ENCODE results near the gene CDC5L. TPM values are rescaled to one million over a fixed set of nuclear protein-coding genes. Genes with fewer than 3 reads are reported as not detected.

Gene CDC5L
- total RNA-seq, 2 donors from 2014 or later = 19.6 to 21.7 TPM

- no peak for DNase-seq (ENCODE audit: low spot score)
- no peak overlapping the region for H3K27ac ChIP-seq
- no peak for ATAC-seq (ENCODE audit: insufficient number of reproducible peaks, low FRiP score, low read depth)
- H3K4me1 ChIP-seq (ENCODE audit: control insufficient read depth in 1 of 2, low read depth in 2 of 2) = no peaks in the 10 kb centered on the region
- no peaks in the 10 kb centered on the region for H3K27me3 ChIP-seq (replicated peaks; ENCODE audit: insufficient read depth)
- no peaks in the 10 kb centered on the region for H3K36me3 ChIP-seq
- no peaks in the 10 kb centered on the region for H3K9me3 ChIP-seq
- H3K4me3 ChIP-seq = no peak overlapping the region
- no peak for TF ChIP-seq CTCF (IDR thresholded peaks at IDR 0.05)
Measured at GRCh38 chr6:44497807-44498206, 110.3 kb downstream of the CDC5L start.

GRCh38 chr6:44498436-44498835 lies 110.9 kb downstream of the CDC5L start:
- no peak overlapping the region for H3K27ac ChIP-seq
- no peak overlapping the region for H3K4me3 ChIP-seq
- no peaks in the 10 kb centered on the region for H3K9me3 ChIP-seq
- H3K4me1 ChIP-seq (ENCODE audit: control insufficient read depth in 1 of 2, low read depth in 2 of 2) = no peaks in the 10 kb centered on the region
- no peak for DNase-seq (ENCODE audit: low spot score)
- no peaks in the 10 kb centered on the region for H3K36me3 ChIP-seq
- ATAC-seq (ENCODE audit: insufficient number of reproducible peaks, low FRiP score, low read depth) = no peak
- no peak for TF ChIP-seq CTCF (IDR thresholded peaks at IDR 0.05)
- H3K27me3 ChIP-seq (replicated peaks; ENCODE audit: insufficient read depth) = no peaks in the 10 kb centered on the region

GRCh38 chr6:44499609-44500008 lies 112.1 kb downstream of the CDC5L start:
- DNase-seq (ENCODE audit: low spot score) = no peak
- ATAC-seq (ENCODE audit: insufficient number of reproducible peaks, low FRiP score, low read depth) = no peak
- TF ChIP-seq CTCF (IDR thresholded peaks at IDR 0.05) = no peak
- Histone ChIP-seq H3K27me3 (replicated peaks; ENCODE audit: insufficient read depth) (no peaks in the 10 kb centered on the region), H3K36me3 (no peaks in the 10 kb centered on the region), H3K4me3 (no peak overlapping the region), H3K9me3 (no peaks in the 10 kb centered on the region), H3K4me1 (ENCODE audit: control insufficient read depth in 1 of 2, low read depth in 2 of 2) (no peaks in the 10 kb centered on the region), H3K27ac (no peak overlapping the region)

Other genes with a start within 250 kb of the CDC5L start
- not detected for gene CAPN11, start 228.9 kb upstream of the CDC5L start, total RNA-seq
- gene MYMX, start 170.8 kb upstream of the CDC5L start, total RNA-seq = not detected
- 100 to 1,000 TPM; 132 to 172 TPM for gene SLC29A1, start 164.1 kb upstream of the CDC5L start, total RNA-seq
- 100 to 1,000 TPM; 405 to 695 TPM for gene HSP90AB1, start 140.6 kb upstream of the CDC5L start, total RNA-seq
- 10 to 100 TPM; 19.9 to 33.3 TPM for gene SLC35B2, start 130.2 kb upstream of the CDC5L start, total RNA-seq
- 10 to 100 TPM in 1 of 2 donors, 1 to 10 TPM in 1; 5.5 to 10.6 TPM for gene NFKBIE, start 122.2 kb upstream of the CDC5L start, total RNA-seq
- not detected for gene TMEM151B, start 117.3 kb upstream of the CDC5L start, total RNA-seq
- gene AARS2, start 74.4 kb upstream of the CDC5L start, total RNA-seq = 1 to 10 TPM; 6.0 to 8.8 TPM
- not detected for gene SPATS1, start 45.1 kb upstream of the CDC5L start, total RNA-seq